ENCODE results near the gene HOXD9.

- TF ChIP-seq CTCF (conservative IDR thresholded peaks at IDR 0.05; ENCODE audit: low read length), result no peak
- TF ChIP-seq EZH2phosphoT487 (IDR thresholded peaks at IDR 0.05; ENCODE audit: borderline replicate concordance, low read depth, low read length), result no peak
Observed at GRCh38 chr2:176164611-176165369, 42.3 kb downstream of the HOXD9 start.
